NCI-H748 (cell line): ENCODE data around the gene SPO11.

Experiments
- DNase-seq: peaks from one replicate; lab custom pipeline; 2025; ENCODE audit not compliant: unreplicated experiment; lab: John Stamatoyannopoulos, UW

SPO11 gene

GRCh38 chr20:57389695-57390603 is 60.3 kb downstream of the SPO11 start:
- peak; percentile 23 for DNase-seq

GRCh38 chr20:57390604-57391438 is 61.2 kb downstream of the SPO11 start, which contains the start of gene RBM38:
Gene RBM38, plus strand, starts transcription at chr20:57391396. Its CDS starts 186 bp downstream, at chr20:57391582.
- peak; percentile 68 for DNase-seq

- DNase-seq: peak; percentile 44
Observed at GRCh38 chr20:57391439-57392301, 62.1 kb downstream of the SPO11 start.

- DNase-seq: peak; percentile 12
Observed at GRCh38 chr20:57392512-57393271, 63.1 kb downstream of the SPO11 start.
